GM18951 (cell line): ENCODE measurements around the gene RBM10.

ENCODE experiments used
- POLR2A ChIP-seq: IDR thresholded peaks from 4 replicates; pipeline ENCODE4 v1.6.1; 2011; ENCODE audit warnings: mild to moderate bottlenecking; ENCODE audit not compliant: insufficient read length, insufficient read depth; ENCODE audit errors: extremely low read depth
- in situ Hi-C: fragments of 300-500 bp; cut with MboI; formaldehyde crosslinking; loops from one replicate; pipeline ENCODE4 v1.12.0; 2022; ENCODE audit warnings: low sequenced_read_pairs, mixed read lengths, inconsistent platforms; ENCODE audit not compliant: unreplicated experiment

RBM10 gene

DNA sequence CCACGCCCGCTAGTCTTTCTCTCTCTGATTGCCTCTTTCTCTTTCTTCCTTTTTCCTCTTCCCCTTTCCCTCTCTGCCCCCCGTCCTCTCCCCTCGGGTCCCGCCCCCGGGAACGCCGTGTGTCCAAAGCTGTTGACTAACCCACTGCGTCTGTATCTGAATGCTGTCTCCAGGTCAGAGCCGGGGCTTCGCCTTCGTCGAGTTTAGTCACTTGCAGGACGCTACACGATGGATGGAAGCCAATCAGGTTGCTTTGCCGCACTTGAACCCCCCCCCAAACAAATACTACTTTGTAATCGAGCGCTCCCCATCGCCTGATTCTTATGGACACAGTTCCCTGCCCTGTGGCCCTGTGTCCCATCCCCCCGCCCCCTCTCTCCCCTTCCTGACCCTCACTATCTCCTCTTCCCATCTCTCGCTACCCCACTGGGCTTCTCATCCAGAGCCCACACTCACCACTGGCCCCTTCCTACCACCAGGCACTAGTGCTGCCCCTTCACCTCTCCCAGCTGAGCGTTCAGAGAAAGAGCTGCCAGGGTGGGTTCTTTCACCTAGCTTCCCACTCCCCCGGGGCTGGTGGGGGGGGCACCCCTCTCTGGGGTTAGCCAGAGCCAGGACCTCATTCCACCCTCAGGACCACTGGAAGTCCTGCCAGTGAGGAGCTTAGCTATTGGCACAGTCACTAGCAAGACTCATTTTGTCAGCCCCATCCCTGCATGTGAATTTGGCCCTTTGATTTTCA lies 30.0 kb downstream of the RBM10 start:
- in situ Hi-C loops, result loop anchor here (25.0 kb wide), 1 partner anchor 337 kb away; no protein-coding TSS in a partner anchor
- TF ChIP-seq POLR2A, result no peak

DNA sequence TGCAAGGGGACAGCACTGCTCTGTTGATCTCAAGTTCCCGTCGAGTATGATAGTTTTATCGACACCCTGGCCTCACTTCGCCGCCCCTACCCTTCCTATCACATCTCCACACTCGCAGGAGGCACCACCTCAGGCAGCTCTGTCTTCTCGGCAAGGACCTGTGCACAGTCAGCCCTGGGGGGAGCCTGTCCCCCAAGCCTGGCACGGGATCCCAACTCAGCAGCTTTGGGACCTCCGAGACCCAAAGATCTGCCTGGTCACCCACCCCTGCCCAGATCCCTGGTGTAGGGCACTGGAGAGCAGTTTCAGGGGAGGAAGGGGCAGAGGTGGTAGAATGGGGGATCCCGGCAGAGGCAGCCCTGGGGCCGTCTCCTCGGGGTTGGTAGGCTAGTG lies 30.6 kb downstream of the RBM10 start:
- TF ChIP-seq POLR2A, result no peak
- in situ Hi-C loops, result loop anchor here (25.0 kb wide), 1 partner anchor 337 kb away; no protein-coding TSS in a partner anchor

DNA sequence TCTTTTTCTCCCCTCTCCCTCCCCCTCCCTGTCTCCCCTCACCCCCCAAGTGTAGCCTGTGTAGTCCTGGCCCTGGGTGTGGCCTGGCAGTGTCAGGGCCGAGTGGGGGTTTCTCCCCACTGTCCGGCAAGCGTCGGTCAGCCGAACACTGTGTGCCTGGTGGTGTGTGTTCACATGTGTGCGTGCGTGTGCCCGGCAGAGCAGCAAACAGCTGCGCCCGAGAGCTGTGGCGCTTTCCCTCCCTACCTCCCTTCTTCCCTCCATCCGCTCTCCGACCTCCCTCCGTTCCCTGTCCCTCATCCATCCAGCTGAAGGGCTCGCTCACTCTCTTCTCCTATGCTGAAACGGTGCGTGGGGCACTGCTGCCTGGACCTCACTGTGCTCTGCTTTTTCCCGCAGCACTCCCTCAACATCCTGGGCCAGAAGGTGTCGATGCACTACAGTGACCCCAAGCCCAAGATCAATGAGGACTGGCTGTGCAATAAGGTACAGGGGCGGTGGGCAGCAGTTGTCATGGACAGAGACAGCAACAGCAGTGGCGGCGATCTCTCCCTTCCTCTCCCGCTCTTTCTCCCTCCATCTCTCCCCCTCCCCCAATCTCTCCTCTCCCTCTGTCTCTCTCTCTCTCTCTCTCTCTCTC lies 31.2 kb downstream of the RBM10 start:
- in situ Hi-C loops, result loop anchor here (25.0 kb wide), 1 partner anchor 336 kb away; no protein-coding TSS in a partner anchor

DNA sequence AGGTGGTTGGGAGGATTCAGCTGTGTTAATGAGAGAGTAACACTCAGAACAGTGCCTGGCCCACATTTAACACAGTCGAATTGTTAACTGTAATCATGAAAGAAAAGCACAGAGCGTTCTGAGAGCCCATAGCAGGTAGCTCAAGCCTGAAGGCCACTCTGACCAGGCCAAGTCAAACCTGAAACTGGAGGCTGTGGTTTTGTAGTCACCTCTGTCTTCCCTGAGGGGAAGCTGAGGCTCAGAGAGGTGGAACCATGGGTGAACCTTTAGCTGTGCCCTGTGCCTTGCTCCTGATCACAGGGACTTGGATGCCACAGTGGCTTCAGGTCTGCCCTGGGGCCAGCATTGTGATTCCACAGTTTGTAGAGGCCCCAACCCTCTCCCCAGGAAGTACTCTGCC lies 32.1 kb downstream of the RBM10 start:
- no peak for TF ChIP-seq POLR2A
- in situ Hi-C loops, result loop anchor here (25.0 kb wide), 1 partner anchor 335 kb away; no protein-coding TSS in a partner anchor

More for the DNA sequence above, 31.2 kb downstream of the RBM10 start:
- TF ChIP-seq POLR2A, result no peak

DNA sequence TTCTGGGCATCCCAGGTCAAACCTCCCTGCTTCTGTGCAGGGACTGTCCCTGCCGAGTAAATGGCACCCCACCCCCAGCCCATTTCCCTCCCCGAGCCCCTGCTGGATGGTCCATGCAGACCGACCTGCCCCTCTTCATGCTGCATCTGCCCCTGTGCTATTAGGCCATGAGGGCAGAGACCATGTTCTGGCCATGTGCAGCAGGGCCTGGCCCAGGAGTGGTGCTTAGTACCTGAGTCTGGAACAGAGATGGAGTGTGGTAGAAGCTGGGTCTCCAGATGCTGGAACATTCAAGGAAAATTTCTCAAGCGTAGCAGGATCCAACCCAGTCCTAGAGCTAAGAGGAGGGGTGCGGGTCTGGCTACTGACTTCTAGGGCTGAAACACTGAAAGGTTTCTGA lies 33.3 kb downstream of the RBM10 start:
- no peak for TF ChIP-seq POLR2A
- in situ Hi-C loops, result loop anchor here (25.0 kb wide), 1 partner anchor 334 kb away; no protein-coding TSS in a partner anchor

DNA sequence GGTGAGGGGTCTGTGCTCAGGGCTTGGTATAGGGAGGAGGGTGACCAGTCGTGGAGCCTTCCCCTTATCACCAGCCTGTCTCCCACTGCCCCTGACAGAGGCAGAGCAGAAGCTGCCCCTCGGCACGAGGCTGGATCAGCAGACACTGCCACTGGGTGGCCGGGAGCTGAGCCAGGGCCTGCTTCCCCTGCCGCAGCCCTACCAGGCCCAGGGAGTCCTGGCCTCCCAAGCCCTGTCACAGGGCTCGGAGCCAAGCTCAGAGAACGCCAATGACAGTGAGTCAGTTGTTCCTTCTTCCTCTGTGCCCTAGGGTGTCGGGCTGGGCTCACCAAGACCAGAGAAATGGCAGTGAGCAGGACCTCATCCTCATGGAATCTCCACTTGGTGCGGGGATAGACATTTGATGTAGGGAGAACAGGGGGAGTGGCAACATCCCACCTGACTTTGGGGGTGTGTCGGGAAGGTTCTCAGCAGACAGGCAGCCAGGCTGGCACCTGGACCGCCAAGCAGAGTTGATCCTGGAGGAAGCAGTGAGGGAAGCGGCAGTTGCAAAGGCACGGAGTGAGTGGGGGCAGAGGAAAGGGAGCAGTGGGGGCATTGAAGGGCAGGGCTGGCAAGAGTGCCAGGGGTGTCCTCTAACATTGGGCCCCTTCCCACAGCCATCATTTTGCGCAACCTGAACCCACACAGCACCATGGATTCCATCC lies 34.4 kb downstream of the RBM10 start:
- in situ Hi-C loops, result loop anchor here (25.0 kb wide), 1 partner anchor 333 kb away; no protein-coding TSS in a partner anchor
- no peak for TF ChIP-seq POLR2A

DNA sequence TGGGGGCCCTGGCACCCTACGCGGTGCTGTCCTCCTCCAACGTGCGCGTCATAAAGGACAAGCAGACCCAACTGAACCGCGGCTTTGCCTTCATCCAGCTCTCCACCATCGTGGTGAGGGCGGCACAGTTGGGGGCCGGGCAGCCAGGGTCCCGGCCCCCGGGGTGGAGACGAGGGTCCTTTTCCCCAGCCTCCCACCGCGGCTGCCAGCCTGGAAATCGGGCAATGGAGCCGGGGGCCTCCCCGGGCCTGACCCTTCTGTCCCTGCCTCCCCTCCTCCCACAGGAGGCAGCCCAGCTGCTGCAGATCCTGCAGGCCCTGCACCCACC lies 34.9 kb downstream of the RBM10 start:
- in situ Hi-C loops, result loop anchor here (25.0 kb wide), 1 partner anchor 332 kb away; no protein-coding TSS in a partner anchor
- no peak for TF ChIP-seq POLR2A

DNA sequence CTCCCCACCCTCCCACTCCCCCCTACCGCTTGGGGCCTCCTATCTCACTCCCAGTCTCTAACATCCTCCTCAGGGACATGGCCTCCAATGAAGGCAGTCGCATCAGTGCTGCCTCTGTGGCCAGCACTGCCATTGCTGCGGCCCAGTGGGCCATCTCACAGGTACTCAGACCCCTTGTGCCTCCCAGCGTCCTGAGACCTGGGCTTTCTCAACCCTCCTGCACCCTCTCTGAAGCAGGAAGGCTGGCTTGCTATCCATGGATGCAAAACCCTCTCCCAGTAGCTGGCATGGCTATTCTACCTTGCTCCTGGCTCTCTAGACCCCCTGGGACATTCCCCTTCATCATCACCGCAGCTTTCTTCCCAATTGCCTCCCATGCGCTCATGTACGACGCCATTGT lies 35.3 kb downstream of the RBM10 start:
- TF ChIP-seq POLR2A, result no peak
- in situ Hi-C loops, result loop anchor here (25.0 kb wide), 1 partner anchor 332 kb away; no protein-coding TSS in a partner anchor

DNA sequence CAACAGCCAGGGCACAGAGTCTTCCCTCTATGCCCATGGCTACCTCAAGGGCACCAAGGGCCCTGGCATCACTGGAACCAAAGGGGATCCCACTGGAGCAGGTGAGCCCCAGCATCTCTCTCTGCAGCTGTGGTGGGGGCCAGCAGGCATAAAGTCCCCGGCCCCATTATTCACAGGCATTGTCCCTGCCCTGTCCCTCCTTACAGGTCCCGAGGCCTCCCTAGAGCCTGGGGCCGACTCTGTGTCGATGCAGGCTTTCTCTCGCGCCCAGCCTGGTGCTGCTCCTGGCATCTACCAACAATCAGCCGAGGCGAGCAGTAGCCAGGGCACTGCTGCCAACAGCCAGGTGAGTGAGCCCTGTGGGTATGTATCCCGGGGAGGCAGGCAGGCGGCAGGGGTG lies 36.3 kb downstream of the RBM10 start:
- in situ Hi-C loops, result loop anchor here (25.0 kb wide), 1 partner anchor 331 kb away; no protein-coding TSS in a partner anchor
- TF ChIP-seq POLR2A, result no peak

DNA sequence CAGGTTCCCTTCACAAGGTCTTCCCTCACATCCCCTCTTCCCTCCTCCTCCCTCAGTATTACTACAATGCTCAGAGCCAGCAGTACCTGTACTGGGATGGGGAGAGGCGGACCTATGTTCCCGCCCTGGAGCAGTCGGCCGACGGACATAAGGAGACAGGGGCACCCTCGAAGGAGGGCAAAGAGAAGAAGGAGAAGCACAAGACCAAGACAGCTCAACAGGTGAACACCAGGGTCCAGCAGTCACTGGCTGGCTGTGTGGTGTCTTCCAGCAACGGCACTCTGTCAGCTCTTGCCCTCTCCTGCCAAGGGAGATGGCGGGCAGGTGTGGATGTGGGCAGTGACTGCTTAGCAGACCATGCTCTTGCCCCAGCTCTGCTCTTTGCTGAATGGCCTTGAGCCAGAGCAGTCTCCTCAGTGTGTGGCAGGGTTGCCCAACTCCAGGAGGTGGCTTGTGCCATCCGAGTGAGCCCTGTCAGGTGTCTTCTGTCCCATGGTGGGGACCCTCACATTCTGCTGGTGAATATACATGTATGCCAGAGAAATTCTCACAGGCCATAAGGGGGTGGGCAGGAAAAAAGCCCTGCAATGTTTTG lies 37.2 kb downstream of the RBM10 start:
- in situ Hi-C loops, result loop anchor here (25.0 kb wide), 1 partner anchor 330 kb away; no protein-coding TSS in a partner anchor
- no peak for TF ChIP-seq POLR2A

DNA sequence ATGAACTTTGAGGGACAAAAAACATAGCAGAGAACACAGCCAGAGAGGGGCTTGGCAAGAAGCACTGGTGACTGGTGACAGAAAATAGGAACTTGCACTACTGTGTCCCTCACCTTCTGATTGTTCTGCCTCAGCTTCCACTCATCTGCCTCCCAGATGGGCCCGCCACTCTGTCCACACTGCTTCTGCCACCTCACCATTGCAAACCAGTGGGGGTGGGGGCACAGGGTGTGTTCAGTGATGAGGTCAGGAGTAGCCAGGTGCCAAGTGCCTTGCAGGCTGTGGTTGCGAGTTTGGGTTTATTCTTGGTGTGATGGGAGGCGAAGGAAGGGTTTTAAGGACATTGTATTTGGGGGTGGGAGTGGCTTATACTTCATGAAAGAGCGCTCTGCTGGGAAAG lies 39.5 kb downstream of the RBM10 start:
- no peak for TF ChIP-seq POLR2A
- in situ Hi-C loops, result loop anchor here (25.0 kb wide), 1 partner anchor 328 kb away; no protein-coding TSS in a partner anchor

DNA sequence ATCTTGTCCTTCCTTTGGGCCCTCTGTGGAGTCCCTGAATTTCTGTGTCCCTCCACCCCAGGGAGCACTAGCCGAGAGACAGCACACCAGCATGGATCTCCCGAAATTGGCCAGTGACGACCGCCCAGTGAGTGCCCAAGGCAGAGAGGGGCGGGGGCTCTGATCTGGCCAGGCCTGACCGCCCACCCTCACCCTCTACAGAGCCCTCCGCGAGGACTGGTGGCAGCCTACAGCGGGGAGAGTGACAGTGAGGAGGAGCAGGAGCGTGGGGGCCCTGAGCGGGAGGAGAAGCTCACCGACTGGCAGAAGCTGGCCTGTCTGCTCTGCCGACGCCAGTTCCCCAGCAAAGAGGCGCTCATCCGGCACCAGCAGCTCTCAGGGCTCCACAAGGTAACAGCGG lies 40.2 kb downstream of the RBM10 start:
- in situ Hi-C loops, result loop anchor here (25.0 kb wide), 1 partner anchor 327 kb away; no protein-coding TSS in a partner anchor
- TF ChIP-seq POLR2A, result no peak
